ENCODE results near the gene C1QTNF5. TPM values are rescaled to one million over a fixed set of nuclear protein-coding genes. Genes with fewer than 3 reads are reported as not detected.
A peak's percentile ranks its signal among the peaks of the same experiment; 100 is the strongest.

Gene C1QTNF5
- polyA plus RNA-seq, 4 donors = 0.89 to 22.5 (median 11.8) TPM

- Histone ChIP-seq H3K4me3 (ENCODE audit: low read depth in 1 of 3, low read length in 3 of 3) (no peak overlapping the region), H3K27me3 (ENCODE audit: control insufficient read depth in 3 of 3, insufficient read depth in 3 of 3, low read length in 3 of 3) (no peaks in the 10 kb centered on the region), H3K4me1 (ENCODE audit: control insufficient read depth in 3 of 3, insufficient read depth in 2 of 3, low read depth in 1 of 3, low read length in 2 of 3) (no peaks in the 10 kb centered on the region), H3K9me3 (ENCODE audit: control insufficient read depth in 2 of 2, insufficient read depth in 1 of 2, low read depth in 1 of 2, low read length in 1 of 2) (no peaks in the 10 kb centered on the region), H3K36me3 (ENCODE audit: control insufficient read depth in 3 of 3, insufficient read depth in 2 of 3, low read depth in 1 of 3, low read length in 3 of 3) (peaks cover 2 to 61% (median 7%) of the 10 kb centered on the region in 3 donors), H3K27ac (ENCODE audit: low read depth in 1 of 3, low read length in 2 of 3) (no peak overlapping the region)
- WGBS, 3 donors = 77 to 95% (median 90%) methylated on average over 5 of the region's 5 CpGs
- FAIRE-seq (no peak), DNase-seq (no peak)
These were observed 32.7 kb downstream of the C1QTNF5 start for GRCh38 chr11:119307974-119308373.

GRCh38 chr11:119307219-119307618 lies 33.5 kb downstream of the C1QTNF5 start:
- no peak for DNase-seq
- H3K27ac ChIP-seq (ENCODE audit: low read depth in 1 of 3, low read length in 2 of 3) = peak overlapping the region in 1 of 3 donors; percentile 52

GRCh38 chr11:119306373-119306890 lies 34.3 kb downstream of the C1QTNF5 start:
- FAIRE-seq = no peak
- no peaks in the 10 kb centered on the region for H3K27me3 ChIP-seq (ENCODE audit: control insufficient read depth in 3 of 3, insufficient read depth in 3 of 3, low read length in 3 of 3)
- no peaks in the 10 kb centered on the region for H3K9me3 ChIP-seq (ENCODE audit: control insufficient read depth in 2 of 2, insufficient read depth in 1 of 2, low read depth in 1 of 2, low read length in 1 of 2)
- DNase-seq = no peak
- H3K4me3 ChIP-seq (ENCODE audit: low read depth in 1 of 3, low read length in 3 of 3) = no peak overlapping the region
- H3K36me3 ChIP-seq (ENCODE audit: control insufficient read depth in 3 of 3, insufficient read depth in 2 of 3, low read depth in 1 of 3, low read length in 3 of 3) = peaks cover 2 to 56% (median 9%) of the 10 kb centered on the region in 3 donors
- H3K4me1 ChIP-seq (ENCODE audit: control insufficient read depth in 3 of 3, insufficient read depth in 2 of 3, low read depth in 1 of 3, low read length in 2 of 3) = no peaks in the 10 kb centered on the region
- peak overlapping the region in 1 of 3 donors; percentile 57 for H3K27ac ChIP-seq (ENCODE audit: low read depth in 1 of 3, low read length in 2 of 3)
- 67 to 89% (median 74%) methylated on average over 5 of the region's 5 CpGs for WGBS, 3 donors

More at GRCh38 chr11:119307219-119307618, 33.5 kb downstream of the C1QTNF5 start:
- Histone ChIP-seq H3K4me3 (ENCODE audit: low read depth in 1 of 3, low read length in 3 of 3) (no peak overlapping the region), H3K27me3 (ENCODE audit: control insufficient read depth in 3 of 3, insufficient read depth in 3 of 3, low read length in 3 of 3) (no peaks in the 10 kb centered on the region), H3K9me3 (ENCODE audit: control insufficient read depth in 2 of 2, insufficient read depth in 1 of 2, low read depth in 1 of 2, low read length in 1 of 2) (no peaks in the 10 kb centered on the region), H3K36me3 (ENCODE audit: control insufficient read depth in 3 of 3, insufficient read depth in 2 of 3, low read depth in 1 of 3, low read length in 3 of 3) (peaks cover 2 to 57% (median 7%) of the 10 kb centered on the region in 3 donors), H3K4me1 (ENCODE audit: control insufficient read depth in 3 of 3, insufficient read depth in 2 of 3, low read depth in 1 of 3, low read length in 2 of 3) (no peaks in the 10 kb centered on the region)
- WGBS, 3 donors = 61 to 77% (median 75%) methylated on average over 1 of the region's 1 CpG
- no peak for FAIRE-seq

GRCh38 chr11:119305556-119306372 lies 34.9 kb downstream of the C1QTNF5 start:
- Histone ChIP-seq H3K27ac (ENCODE audit: low read depth in 1 of 3, low read length in 2 of 3) (no peak overlapping the region), H3K27me3 (ENCODE audit: control insufficient read depth in 3 of 3, insufficient read depth in 3 of 3, low read length in 3 of 3) (no peaks in the 10 kb centered on the region), H3K4me3 (ENCODE audit: low read depth in 1 of 3, low read length in 3 of 3) (no peak overlapping the region), H3K36me3 (ENCODE audit: control insufficient read depth in 3 of 3, insufficient read depth in 2 of 3, low read depth in 1 of 3, low read length in 3 of 3) (peaks cover 2 to 52% (median 9%) of the 10 kb centered on the region in 3 donors), H3K4me1 (ENCODE audit: control insufficient read depth in 3 of 3, insufficient read depth in 2 of 3, low read depth in 1 of 3, low read length in 2 of 3) (no peaks in the 10 kb centered on the region), H3K9me3 (ENCODE audit: control insufficient read depth in 2 of 2, insufficient read depth in 1 of 2, low read depth in 1 of 2, low read length in 1 of 2) (no peaks in the 10 kb centered on the region)
- FAIRE-seq (no peak), DNase-seq (no peak)
- 86 to 98% (median 96%) methylated on average over 7 of the region's 7 CpGs for WGBS, 3 donors

- Histone ChIP-seq H3K27ac (ENCODE audit: low read depth in 1 of 3, low read length in 2 of 3) (no peak overlapping the region), H3K9me3 (ENCODE audit: control insufficient read depth in 2 of 2, insufficient read depth in 1 of 2, low read depth in 1 of 2, low read length in 1 of 2) (no peaks in the 10 kb centered on the region), H3K4me3 (ENCODE audit: low read depth in 1 of 3, low read length in 3 of 3) (no peak overlapping the region), H3K4me1 (ENCODE audit: control insufficient read depth in 3 of 3, insufficient read depth in 2 of 3, low read depth in 1 of 3, low read length in 2 of 3) (peaks cover 0 to 6% (median 0%) of the 10 kb centered on the region in 3 donors), H3K36me3 (ENCODE audit: control insufficient read depth in 3 of 3, insufficient read depth in 2 of 3, low read depth in 1 of 3, low read length in 3 of 3) (peaks cover 7 to 42% (median 18%) of the 10 kb centered on the region in 3 donors), H3K27me3 (ENCODE audit: control insufficient read depth in 3 of 3, insufficient read depth in 3 of 3, low read length in 3 of 3) (no peaks in the 10 kb centered on the region)
- DNase-seq (no peak), FAIRE-seq (no peak)
- 88 to 93% (median 90%) methylated on average over 5 of the region's 5 CpGs for WGBS, 3 donors
These were observed 37.4 kb downstream of the C1QTNF5 start for GRCh38 chr11:119303227-119303718.

- H3K4me1 ChIP-seq (ENCODE audit: control insufficient read depth in 3 of 3, insufficient read depth in 2 of 3, low read depth in 1 of 3, low read length in 2 of 3) = peaks cover 0 to 9% (median 0%) of the 10 kb centered on the region in 3 donors
- DNase-seq (no peak), FAIRE-seq (no peak)
- no peak overlapping the region for H3K4me3 ChIP-seq (ENCODE audit: low read depth in 1 of 3, low read length in 3 of 3)
- H3K9me3 ChIP-seq (ENCODE audit: control insufficient read depth in 2 of 2, insufficient read depth in 1 of 2, low read depth in 1 of 2, low read length in 1 of 2) = no peaks in the 10 kb centered on the region
- H3K36me3 ChIP-seq (ENCODE audit: control insufficient read depth in 3 of 3, insufficient read depth in 2 of 3, low read depth in 1 of 3, low read length in 3 of 3) = peaks cover 9 to 31% (median 17%) of the 10 kb centered on the region in 3 donors
- no peak overlapping the region for H3K27ac ChIP-seq (ENCODE audit: low read depth in 1 of 3, low read length in 2 of 3)
- no peaks in the 10 kb centered on the region for H3K27me3 ChIP-seq (ENCODE audit: control insufficient read depth in 3 of 3, insufficient read depth in 3 of 3, low read length in 3 of 3)
- 83 to 87% (median 86%) methylated on average over 3 of the region's 3 CpGs for WGBS, 3 donors
These were observed 40.3 kb downstream of the C1QTNF5 start for GRCh38 chr11:119300198-119300964.

GRCh38 chr11:119299416-119299815 lies 41.3 kb downstream of the C1QTNF5 start:
- DNase-seq = no peak
- no peaks in the 10 kb centered on the region for H3K27me3 ChIP-seq (ENCODE audit: control insufficient read depth in 3 of 3, insufficient read depth in 3 of 3, low read length in 3 of 3)
- no peaks in the 10 kb centered on the region for H3K9me3 ChIP-seq (ENCODE audit: control insufficient read depth in 2 of 2, insufficient read depth in 1 of 2, low read depth in 1 of 2, low read length in 1 of 2)
- peaks cover 9 to 26% (median 14%) of the 10 kb centered on the region in 3 donors for H3K36me3 ChIP-seq (ENCODE audit: control insufficient read depth in 3 of 3, insufficient read depth in 2 of 3, low read depth in 1 of 3, low read length in 3 of 3)
- no peak overlapping the region for H3K4me3 ChIP-seq (ENCODE audit: low read depth in 1 of 3, low read length in 3 of 3)
- no peak overlapping the region for H3K27ac ChIP-seq (ENCODE audit: low read depth in 1 of 3, low read length in 2 of 3)
- 98 to 99% (median 98%) methylated on average over 9 of the region's 9 CpGs for WGBS, 3 donors
- no peak for FAIRE-seq
- peaks cover 0 to 9% (median 0%) of the 10 kb centered on the region in 3 donors for H3K4me1 ChIP-seq (ENCODE audit: control insufficient read depth in 3 of 3, insufficient read depth in 2 of 3, low read depth in 1 of 3, low read length in 2 of 3)

- Histone ChIP-seq H3K4me1 (ENCODE audit: control insufficient read depth in 3 of 3, insufficient read depth in 2 of 3, low read depth in 1 of 3, low read length in 2 of 3) (peaks cover 0 to 9% (median 0%) of the 10 kb centered on the region in 3 donors), H3K9me3 (ENCODE audit: control insufficient read depth in 2 of 2, insufficient read depth in 1 of 2, low read depth in 1 of 2, low read length in 1 of 2) (no peaks in the 10 kb centered on the region), H3K27me3 (ENCODE audit: control insufficient read depth in 3 of 3, insufficient read depth in 3 of 3, low read length in 3 of 3) (no peaks in the 10 kb centered on the region), H3K4me3 (ENCODE audit: low read depth in 1 of 3, low read length in 3 of 3) (no peak overlapping the region), H3K36me3 (ENCODE audit: control insufficient read depth in 3 of 3, insufficient read depth in 2 of 3, low read depth in 1 of 3, low read length in 3 of 3) (peaks cover 9 to 27% (median 14%) of the 10 kb centered on the region in 3 donors), H3K27ac (ENCODE audit: low read depth in 1 of 3, low read length in 2 of 3) (peak overlapping the region in 1 of 3 donors; percentile 2)
- FAIRE-seq = no peak
- WGBS, 3 donors = 85 to 98% (median 85%) methylated on average over 2 of the region's 2 CpGs
- no peak for DNase-seq
These were observed 42.0 kb downstream of the C1QTNF5 start for GRCh38 chr11:119298726-119299125.

Measured in small intestine (tissue), 7 donors.